Suppressor macrophage treated with lipopolysaccharide for 1 hour (primary cell): ENCODE measurements around the gene KIF14.

Experiments
- DNase-seq, 3 donors: peaks; one replicate each; pipeline ENCODE4 v3.0.0-alpha.2; 2020 to 2022

KIF14 gene

GRCh38 chr1:200620273-200621131 lies at the start of gene KIF14:
TSS of gene KIF14 (minus strand) at chr1:200620751. CDS start at chr1:200618723, 2,028 bp downstream.
- DNase-seq, result peak; percentile 93 to 97 (median 96)

GRCh38 chr1:200669314-200670241 lies 49.0 kb upstream of the KIF14 start, which contains the start of gene DDX59:
TSS of gene DDX59 (minus strand) at chr1:200669907. CDS start at chr1:200666740, 3,167 bp downstream.
- DNase-seq, result peak; percentile 98 to 100 (median 99)

- DNase-seq, result peak in 1 of 3 donors; percentile 17
These were observed 48.2 kb upstream of the KIF14 start for GRCh38 chr1:200668514-200669313.

- peak in 1 of 3 donors; percentile 17 for DNase-seq
These were observed 45.8 kb upstream of the KIF14 start for GRCh38 chr1:200666309-200666708.

GRCh38 chr1:200665861-200666260 lies 45.3 kb upstream of the KIF14 start:
- peak in 1 of 3 donors; percentile 0 for DNase-seq

GRCh38 chr1:200660719-200661118 lies 40.2 kb upstream of the KIF14 start:
- DNase-seq, result no peak

GRCh38 chr1:200659269-200659668 lies 38.7 kb upstream of the KIF14 start:
- DNase-seq, result no peak

- peak in 1 of 3 donors; percentile 28 for DNase-seq
These were observed 37.7 kb upstream of the KIF14 start for GRCh38 chr1:200658037-200658818.

GRCh38 chr1:200654660-200655059 lies 34.1 kb upstream of the KIF14 start:
- DNase-seq, result peak; percentile 46 to 68 (median 68)

GRCh38 chr1:200653022-200653462 lies 32.5 kb upstream of the KIF14 start:
- DNase-seq, result no peak

GRCh38 chr1:200652378-200652777 lies 31.8 kb upstream of the KIF14 start:
- DNase-seq, result no peak

GRCh38 chr1:200646515-200646914 lies 26.0 kb upstream of the KIF14 start:
- peak; percentile 68 to 92 (median 90) for DNase-seq

- no peak for DNase-seq
These were observed 23.5 kb upstream of the KIF14 start for GRCh38 chr1:200644021-200644420.

- peak; percentile 72 to 85 (median 80) for DNase-seq
These were observed 21.9 kb upstream of the KIF14 start for GRCh38 chr1:200642481-200642880.

- DNase-seq, result peak in 2 of 3 donors; percentile 34 to 44
These were observed 20.4 kb upstream of the KIF14 start for GRCh38 chr1:200640963-200641401.

GRCh38 chr1:200640373-200640962 lies 19.9 kb upstream of the KIF14 start:
- DNase-seq, result no peak

GRCh38 chr1:200638073-200638472 lies 17.5 kb upstream of the KIF14 start:
- DNase-seq, result no peak

- DNase-seq, result no peak
These were observed 16.1 kb upstream of the KIF14 start for GRCh38 chr1:200636681-200637080.

GRCh38 chr1:200634261-200635122 lies 13.9 kb upstream of the KIF14 start:
- DNase-seq, result no peak

- DNase-seq, result peak in 1 of 3 donors; percentile 18
These were observed 10.8 kb upstream of the KIF14 start for GRCh38 chr1:200631375-200631774.
